ENCODE measurements around the gene GNG4. TPM values are rescaled to one million over a fixed set of nuclear protein-coding genes. Genes with fewer than 3 reads are reported as not detected.
"Not testable (repeated sequence)": the region's sequence is repeated elsewhere in the genome, so short reads cannot be mapped to it uniquely, and the experiment has no call there.

Gene GNG4
- total and polyA plus RNA-seq, 2 donors (not counting 1 experiment from before 2014, with no cell fraction given), result under 0.01 to 0.06 TPM

DNA sequence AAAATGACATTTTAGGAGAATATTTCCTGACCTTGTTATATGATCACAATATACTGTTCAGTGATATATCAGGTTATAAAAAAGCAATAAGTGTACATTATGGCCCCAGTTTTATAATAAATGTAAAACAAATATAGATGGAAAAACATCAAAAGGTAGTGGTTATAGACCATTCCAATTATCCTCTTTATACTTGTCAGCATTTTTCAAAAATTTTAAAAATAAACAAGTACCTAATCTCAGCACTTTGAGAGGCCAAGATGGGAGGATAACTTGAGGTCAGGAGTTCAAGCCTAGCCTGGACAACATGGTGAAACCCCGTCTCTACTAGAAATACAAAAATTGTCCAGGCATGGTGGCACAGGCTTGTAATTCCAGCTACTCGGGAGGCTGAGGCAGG is 75.7 kb downstream of the GNG4 start:
- no peaks in the 10 kb centered on the region for H3K4me1 ChIP-seq (ENCODE audit: control insufficient read depth, extremely low read depth, insufficient read depth, low read length)
- H4K20me1 ChIP-seq (ENCODE audit: control insufficient read depth, extremely low read depth, insufficient read depth, low read length), result no peaks in the 10 kb centered on the region
- no peak for DNase-seq (ENCODE audit: low read depth in 2 of 2)
- H3K79me2 ChIP-seq (ENCODE audit: control insufficient read depth, insufficient read depth, low read length), result no peaks in the 10 kb centered on the region
- H2AFZ ChIP-seq (ENCODE audit: low read length), result no peak overlapping the region
- H3K36me3 ChIP-seq (ENCODE audit: control insufficient read depth, insufficient read depth, low read length), result no peaks in the 10 kb centered on the region
- no peaks in the 10 kb centered on the region for H3K27me3 ChIP-seq (ENCODE audit: control insufficient read depth, insufficient read depth, low read length)
- H3K4me3 ChIP-seq (replicated peaks in 1 of 4; ENCODE audit: control extremely low read depth in 1 of 4, insufficient read depth in 1 of 4, low read depth in 3 of 4, low read length in 4 of 4), result no peak overlapping the region
- H3K27ac ChIP-seq (ENCODE audit: insufficient read depth, low read length), result no peak overlapping the region
- H3K9ac ChIP-seq (ENCODE audit: insufficient read depth, low read length), result no peak overlapping the region
- TF ChIP-seq, protein P1, sequence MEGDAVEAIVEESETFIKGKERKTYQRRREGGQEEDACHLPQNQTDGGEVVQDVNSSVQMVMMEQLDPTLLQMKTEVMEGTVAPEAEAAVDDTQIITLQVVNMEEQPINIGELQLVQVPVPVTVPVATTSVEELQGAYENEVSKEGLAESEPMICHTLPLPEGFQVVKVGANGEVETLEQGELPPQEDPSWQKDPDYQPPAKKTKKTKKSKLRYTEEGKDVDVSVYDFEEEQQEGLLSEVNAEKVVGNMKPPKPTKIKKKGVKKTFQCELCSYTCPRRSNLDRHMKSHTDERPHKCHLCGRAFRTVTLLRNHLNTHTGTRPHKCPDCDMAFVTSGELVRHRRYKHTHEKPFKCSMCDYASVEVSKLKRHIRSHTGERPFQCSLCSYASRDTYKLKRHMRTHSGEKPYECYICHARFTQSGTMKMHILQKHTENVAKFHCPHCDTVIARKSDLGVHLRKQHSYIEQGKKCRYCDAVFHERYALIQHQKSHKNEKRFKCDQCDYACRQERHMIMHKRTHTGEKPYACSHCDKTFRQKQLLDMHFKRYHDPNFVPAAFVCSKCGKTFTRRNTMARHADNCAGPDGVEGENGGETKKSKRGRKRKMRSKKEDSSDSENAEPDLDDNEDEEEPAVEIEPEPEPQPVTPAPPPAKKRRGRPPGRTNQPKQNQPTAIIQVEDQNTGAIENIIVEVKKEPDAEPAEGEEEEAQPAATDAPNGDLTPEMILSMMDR (conservative IDR thresholded peaks at IDR 0.05 in 1 of 2, IDR thresholded peaks at IDR 0.05 in 1 of 2; ENCODE audit: low read depth in 1 of 2, low read length in 2 of 2), result no peak
- TF ChIP-seq EZH2 (IDR thresholded peaks at IDR 0.05; ENCODE audit: low read length, missing control alignments), result no peak
- H3K4me2 ChIP-seq (ENCODE audit: extremely low read depth, insufficient read depth, low read length), result no peak overlapping the region
- no peaks in the 10 kb centered on the region for H3K9me3 ChIP-seq (ENCODE audit: control insufficient read depth, insufficient read depth, low read depth, low read length)

DNA sequence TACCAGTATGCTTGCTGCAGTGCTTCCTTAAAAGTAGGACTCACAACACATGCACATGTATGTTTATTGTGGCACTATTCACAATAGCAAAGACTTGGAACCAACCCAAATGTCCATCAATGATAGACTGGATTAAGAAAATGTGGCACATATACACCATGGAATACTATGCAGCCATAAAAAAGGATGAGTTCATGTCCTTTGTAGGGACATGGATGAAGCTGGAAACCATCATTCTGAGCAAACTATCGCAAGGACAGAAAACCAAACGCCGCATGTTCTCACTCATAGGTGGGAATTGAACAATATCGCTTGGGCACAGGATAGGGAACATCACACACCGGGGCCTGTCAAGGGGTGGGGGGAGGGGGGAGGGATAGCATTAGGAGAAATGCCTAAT is 76.6 kb downstream of the GNG4 start:
- not testable (repeated sequence) for H3K9me3 ChIP-seq (ENCODE audit: control insufficient read depth, insufficient read depth, low read depth, low read length); H2AFZ ChIP-seq (ENCODE audit: low read length); H3K4me1 ChIP-seq (ENCODE audit: control insufficient read depth, extremely low read depth, insufficient read depth, low read length); H3K36me3 ChIP-seq (ENCODE audit: control insufficient read depth, insufficient read depth, low read length); H3K4me3 ChIP-seq (replicated peaks in 1 of 4; ENCODE audit: control extremely low read depth in 1 of 4, insufficient read depth in 1 of 4, low read depth in 3 of 4, low read length in 4 of 4); H3K27ac ChIP-seq (ENCODE audit: insufficient read depth, low read length); H4K20me1 ChIP-seq (ENCODE audit: control insufficient read depth, extremely low read depth, insufficient read depth, low read length); H3K27me3 ChIP-seq (ENCODE audit: control insufficient read depth, insufficient read depth, low read length); H3K9ac ChIP-seq (ENCODE audit: insufficient read depth, low read length); DNase-seq (ENCODE audit: low read depth in 2 of 2); H3K79me2 ChIP-seq (ENCODE audit: control insufficient read depth, insufficient read depth, low read length); H3K4me2 ChIP-seq (ENCODE audit: extremely low read depth, insufficient read depth, low read length)

DNA sequence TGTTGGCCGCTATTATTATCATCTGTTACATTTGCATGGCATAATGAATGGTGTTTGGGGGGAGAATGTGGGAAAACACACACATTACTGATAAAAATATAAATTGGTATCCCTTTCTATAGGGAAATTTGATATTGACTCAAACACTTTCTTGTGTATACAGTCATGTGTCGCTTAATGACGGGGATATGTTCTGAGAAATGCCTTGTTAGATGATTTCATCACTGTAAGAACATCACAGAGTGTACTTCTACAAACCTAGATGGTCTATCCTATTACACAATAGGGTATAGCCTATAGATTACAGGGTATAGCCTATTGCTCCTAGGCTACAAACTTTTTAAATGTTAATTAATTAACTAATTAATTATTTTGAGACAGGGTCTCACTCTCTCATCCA is 78.1 kb downstream of the GNG4 start:
- Histone ChIP-seq H2AFZ (ENCODE audit: low read length) (no peak overlapping the region), H3K9me3 (ENCODE audit: control insufficient read depth, insufficient read depth, low read depth, low read length) (no peaks in the 10 kb centered on the region), H3K4me2 (ENCODE audit: extremely low read depth, insufficient read depth, low read length) (no peak overlapping the region), H3K4me1 (ENCODE audit: control insufficient read depth, extremely low read depth, insufficient read depth, low read length) (no peaks in the 10 kb centered on the region), H3K36me3 (ENCODE audit: control insufficient read depth, insufficient read depth, low read length) (no peaks in the 10 kb centered on the region), H3K27ac (ENCODE audit: insufficient read depth, low read length) (no peak overlapping the region), H3K79me2 (ENCODE audit: control insufficient read depth, insufficient read depth, low read length) (no peaks in the 10 kb centered on the region), H4K20me1 (ENCODE audit: control insufficient read depth, extremely low read depth, insufficient read depth, low read length) (no peaks in the 10 kb centered on the region), H3K4me3 (replicated peaks in 1 of 4; ENCODE audit: control extremely low read depth in 1 of 4, insufficient read depth in 1 of 4, low read depth in 3 of 4, low read length in 4 of 4) (no peak overlapping the region), H3K27me3 (ENCODE audit: control insufficient read depth, insufficient read depth, low read length) (no peaks in the 10 kb centered on the region), H3K9ac (ENCODE audit: insufficient read depth, low read length) (no peak overlapping the region)
- no peak for DNase-seq (ENCODE audit: low read depth in 2 of 2)
- no peak for TF ChIP-seq EZH2 (IDR thresholded peaks at IDR 0.05; ENCODE audit: low read length, missing control alignments)
- TF ChIP-seq, protein P1 (conservative IDR thresholded peaks at IDR 0.05 in 1 of 2, IDR thresholded peaks at IDR 0.05 in 1 of 2; ENCODE audit: low read depth in 1 of 2, low read length in 2 of 2), result no peak
